ENCODE data around the gene ATPAF2. TPM values are rescaled to one million over a fixed set of nuclear protein-coding genes. Genes with fewer than 3 reads are reported as not detected.

Gene ATPAF2
- polyA plus RNA-seq, 1 donor from 2014 or later, result 41.5 TPM

DNA sequence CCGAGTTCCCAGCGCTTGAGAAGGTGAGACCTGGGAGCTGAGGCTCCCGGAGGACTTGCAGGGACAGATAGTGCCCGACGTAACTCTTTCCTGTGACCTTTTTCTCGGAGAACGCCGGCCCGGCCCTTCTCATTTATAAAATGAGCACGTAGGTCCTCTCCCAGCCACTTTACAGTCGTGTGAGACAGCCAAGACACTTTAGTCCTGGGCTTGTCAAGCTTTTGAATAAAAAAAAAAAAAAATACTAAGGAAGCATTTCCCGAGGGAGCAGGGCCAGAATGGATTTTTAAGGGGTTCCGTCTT, 66.1 kb downstream of the ATPAF2 start:
- Mint-ChIP-seq H3K4me3 (peak overlapping the region; percentile 86 to 99 (median 97)), H3K27ac (peak overlapping the region; percentile 77 to 99 (median 97)), H3K4me1 (peaks cover 7 to 21% (median 16%) of the 10 kb centered on the region in 3 donors), H3K27me3 (no peaks in the 10 kb centered on the region), H3K36me3 (peaks cover 1% of the 10 kb centered on the region), H3K9me3 (no peaks in the 10 kb centered on the region)

DNA sequence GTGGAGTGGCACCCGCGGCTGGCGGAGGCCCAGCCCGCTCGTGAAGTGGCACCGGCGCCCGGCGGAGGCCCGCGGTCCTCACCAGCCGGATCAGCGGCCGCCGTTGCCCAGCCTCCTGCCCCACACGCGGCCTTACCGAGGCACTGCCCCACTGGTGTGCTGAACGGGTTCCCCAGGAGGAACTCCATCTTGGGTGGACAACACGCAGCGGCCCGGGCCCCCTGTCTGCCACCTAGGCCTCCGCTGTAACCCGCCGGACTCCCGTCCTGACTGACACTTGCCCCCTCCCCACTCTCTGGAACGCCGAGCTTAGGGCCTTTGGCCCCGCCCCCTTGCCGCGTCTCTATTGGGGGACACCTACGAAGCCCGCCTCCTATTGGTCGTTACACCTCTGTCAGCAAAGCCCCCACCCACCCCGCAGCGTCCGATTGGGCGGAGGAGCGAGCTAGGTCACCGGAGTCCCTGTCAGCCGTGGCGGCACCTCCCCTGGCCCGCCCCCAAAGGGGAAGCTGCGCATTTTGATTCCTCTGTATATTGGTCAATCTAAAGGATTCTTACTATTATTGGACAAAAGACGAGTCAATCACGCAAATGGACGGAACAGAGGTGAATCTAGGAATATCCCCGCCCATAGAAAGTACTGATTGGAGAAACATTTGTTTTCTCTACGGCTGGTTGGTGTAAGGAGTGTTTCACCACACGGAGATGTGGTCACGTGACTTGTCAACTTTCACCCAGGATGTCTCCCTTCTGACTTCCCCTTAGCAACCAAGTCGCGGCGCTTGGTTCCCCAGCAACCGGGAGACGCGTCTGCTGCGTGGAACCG, 66.6 kb downstream of the ATPAF2 start, which contains the start of the genes DRC3 and TOM1L2:
TSS of gene DRC3 (plus strand) at position 737 of the 826 bp plus-strand sequence. CDS start 4,737 bp downstream, outside the sequence.
TSS of gene TOM1L2 (minus strand) at position 275 of the 826 bp plus-strand sequence. CDS start at position 188, 87 bp downstream.
- no peaks in the 10 kb centered on the region for H3K9me3 Mint-ChIP-seq

GRCh38 chr17:17971431-17972125, 67.4 kb downstream of the ATPAF2 start:
- peaks cover 13 to 27% (median 16%) of the 10 kb centered on the region in 3 donors for H3K4me1 Mint-ChIP-seq
- peaks cover 1% of the 10 kb centered on the region for H3K36me3 Mint-ChIP-seq
- no peaks in the 10 kb centered on the region for H3K27me3 Mint-ChIP-seq
- no peaks in the 10 kb centered on the region for H3K9me3 Mint-ChIP-seq
- H3K4me3 Mint-ChIP-seq, result peak overlapping the region; percentile 76 to 92 (median 86)
- H3K27ac Mint-ChIP-seq, result peak overlapping the region in 1 of 3 donors; percentile 3

More for the DNA sequence above, 66.6 kb downstream of the ATPAF2 start, which contains the start of the genes DRC3 and TOM1L2:
- Mint-ChIP-seq H3K4me1 (peaks cover 7 to 21% (median 16%) of the 10 kb centered on the region in 3 donors), H3K4me3 (peak within 1 kb of the TSS; percentile 86 to 99 (median 97)), H3K36me3 (peaks cover 1% of the 10 kb centered on the region), H3K27me3 (no peaks in the 10 kb centered on the region), H3K27ac (peak within 1 kb of the TSS; percentile 77 to 99 (median 97))

- Mint-ChIP-seq H3K4me1 (peaks cover 16 to 30% (median 18%) of the 10 kb centered on the region in 3 donors), H3K36me3 (peaks cover 1% of the 10 kb centered on the region), H3K9me3 (no peaks in the 10 kb centered on the region), H3K27ac (peak overlapping the region in 2 of 3 donors; percentile 3 to 73), H3K4me3 (peak overlapping the region; percentile 76 to 92 (median 86)), H3K27me3 (no peaks in the 10 kb centered on the region)
Measured at GRCh38 chr17:17970699-17971430, 68.1 kb downstream of the ATPAF2 start.

Other genes starting within 250 kb of the ATPAF2 start
- 9.1 TPM for gene SREBF1, start 202.2 kb downstream of the ATPAF2 start, polyA plus RNA-seq
- 3.7 TPM for gene TOM1L2, start 66.8 kb downstream of the ATPAF2 start, polyA plus RNA-seq
- 0.90 TPM for gene DRC3, start 66.3 kb downstream of the ATPAF2 start, polyA plus RNA-seq
- 7.7 TPM for gene GID4, start 240 bp upstream of the ATPAF2 start, polyA plus RNA-seq
- gene DRG2, start 48.8 kb upstream of the ATPAF2 start, polyA plus RNA-seq, result 47.8 TPM
- gene MYO15A, start 69.6 kb upstream of the ATPAF2 start, polyA plus RNA-seq, result 0.48 TPM
- 144 TPM for gene ALKBH5, start 144.7 kb upstream of the ATPAF2 start, polyA plus RNA-seq
- gene LLGL1, start 186.5 kb upstream of the ATPAF2 start, polyA plus RNA-seq, result 0.40 TPM
- 150 TPM for gene FLII, start 219.6 kb upstream of the ATPAF2 start, polyA plus RNA-seq
- 12.3 TPM for gene MIEF2, start 221.5 kb upstream of the ATPAF2 start, polyA plus RNA-seq